ENCODE results near the gene ROBO4.

GRCh38 chr11:124837491-124837856 lies 60.2 kb downstream of the ROBO4 start:
- TF ChIP-seq CTCF (IDR thresholded peaks at IDR 0.05) (no peak), EZH2 (IDR thresholded peaks at IDR 0.05; ENCODE audit: borderline replicate concordance, insufficient read depth, low read depth, low read length, poor library complexity, severe bottlenecking) (no peak)
